Ecto neural progenitor cell (in vitro differentiated cells): ENCODE results near the gene S100A2.
A peak's percentile ranks its signal among the peaks of the same experiment; 100 is the strongest.
"Not testable (repeated sequence)": the region's sequence is repeated elsewhere in the genome, so short reads cannot be mapped to it uniquely, and the experiment has no call there.

Source experiments
- DNase-seq: peaks from one replicate; pipeline ENCODE4 v3.0.0-alpha.2; 2018; ENCODE audit warnings: low spot score

The S100A2 gene

GRCh38 chr1:153588482-153588881, 22.8 kb upstream of the S100A2 start:
- no peak for DNase-seq

- not testable (repeated sequence) for DNase-seq
These were observed 22.4 kb upstream of the S100A2 start for GRCh38 chr1:153588033-153588432.

GRCh38 chr1:153587314-153587713, 21.7 kb upstream of the S100A2 start:
- DNase-seq: no peak

- no peak for DNase-seq
These were observed 20.7 kb upstream of the S100A2 start for GRCh38 chr1:153586347-153586746.

- no peak for DNase-seq
These were observed 19.4 kb upstream of the S100A2 start for GRCh38 chr1:153585006-153585405.

- DNase-seq: no peak
These were observed 18.3 kb upstream of the S100A2 start for GRCh38 chr1:153583976-153584375.

GRCh38 chr1:153583514-153583913, 17.9 kb upstream of the S100A2 start:
- DNase-seq: not testable (repeated sequence)

- DNase-seq: not testable (repeated sequence)
These were observed 17.2 kb upstream of the S100A2 start for GRCh38 chr1:153582836-153583235.

- no peak for DNase-seq
These were observed 13.3 kb upstream of the S100A2 start for GRCh38 chr1:153578936-153579335.

GRCh38 chr1:153578490-153578889, 12.8 kb upstream of the S100A2 start:
- no peak for DNase-seq

- no peak for DNase-seq
These were observed 12.0 kb upstream of the S100A2 start for GRCh38 chr1:153577624-153578051.

- DNase-seq: no peak
These were observed 11.5 kb upstream of the S100A2 start for GRCh38 chr1:153577138-153577537.

- DNase-seq: not testable (repeated sequence)
These were observed 9.9 kb upstream of the S100A2 start for GRCh38 chr1:153575497-153575896.

- DNase-seq: not testable (repeated sequence)
These were observed 9.4 kb upstream of the S100A2 start for GRCh38 chr1:153575081-153575491.

- DNase-seq: no peak
These were observed 7.7 kb upstream of the S100A2 start for GRCh38 chr1:153573351-153573750.

GRCh38 chr1:153572569-153573015, 6.9 kb upstream of the S100A2 start:
- DNase-seq: no peak

- DNase-seq: no peak
These were observed 6.1 kb upstream of the S100A2 start for GRCh38 chr1:153571706-153572105.

GRCh38 chr1:153570874-153571273, 5.2 kb upstream of the S100A2 start:
- DNase-seq: no peak

- DNase-seq: no peak
These were observed 3.8 kb upstream of the S100A2 start for GRCh38 chr1:153569465-153569864.

GRCh38 chr1:153568367-153569099, 2.9 kb upstream of the S100A2 start:
- DNase-seq: peak; percentile 95

GRCh38 chr1:153567621-153568366, 2.1 kb upstream of the S100A2 start:
- DNase-seq: no peak

GRCh38 chr1:153566414-153567371, 1.0 kb upstream of the S100A2 start:
- peak; percentile 78 for DNase-seq
